ENCODE results near the gene CHAF1A.

The CHAF1A gene

DNA sequence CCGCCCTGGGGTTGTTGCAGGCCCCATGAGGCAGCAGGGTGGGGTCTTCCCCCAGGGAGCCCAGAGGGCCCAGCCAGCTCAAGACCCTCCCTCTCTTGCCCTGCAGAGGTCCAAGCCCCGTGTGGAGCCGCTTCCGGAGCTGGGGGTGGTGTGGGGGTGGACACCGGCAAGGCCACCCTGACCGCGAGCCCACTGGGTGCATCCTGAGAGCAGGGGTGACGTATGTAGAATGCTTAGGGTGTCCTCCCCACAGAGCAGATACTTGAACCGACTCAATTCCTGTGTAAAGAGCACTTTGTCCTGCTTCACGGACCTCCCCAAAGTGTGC lies 40.3 kb downstream of the CHAF1A start:
- DNase-seq (ENCODE audit: low read depth) = no peak

GRCh38 chr19:4443188-4443587 lies 40.7 kb downstream of the CHAF1A start:
- no peak for DNase-seq (ENCODE audit: low read depth)

- no peak for DNase-seq (ENCODE audit: low read depth)
Observed at GRCh38 chr19:4443966-4444764, 41.7 kb downstream of the CHAF1A start.

- no peak for DNase-seq (ENCODE audit: low read depth)
Observed at GRCh38 chr19:4444765-4445741, 42.6 kb downstream of the CHAF1A start.

DNA sequence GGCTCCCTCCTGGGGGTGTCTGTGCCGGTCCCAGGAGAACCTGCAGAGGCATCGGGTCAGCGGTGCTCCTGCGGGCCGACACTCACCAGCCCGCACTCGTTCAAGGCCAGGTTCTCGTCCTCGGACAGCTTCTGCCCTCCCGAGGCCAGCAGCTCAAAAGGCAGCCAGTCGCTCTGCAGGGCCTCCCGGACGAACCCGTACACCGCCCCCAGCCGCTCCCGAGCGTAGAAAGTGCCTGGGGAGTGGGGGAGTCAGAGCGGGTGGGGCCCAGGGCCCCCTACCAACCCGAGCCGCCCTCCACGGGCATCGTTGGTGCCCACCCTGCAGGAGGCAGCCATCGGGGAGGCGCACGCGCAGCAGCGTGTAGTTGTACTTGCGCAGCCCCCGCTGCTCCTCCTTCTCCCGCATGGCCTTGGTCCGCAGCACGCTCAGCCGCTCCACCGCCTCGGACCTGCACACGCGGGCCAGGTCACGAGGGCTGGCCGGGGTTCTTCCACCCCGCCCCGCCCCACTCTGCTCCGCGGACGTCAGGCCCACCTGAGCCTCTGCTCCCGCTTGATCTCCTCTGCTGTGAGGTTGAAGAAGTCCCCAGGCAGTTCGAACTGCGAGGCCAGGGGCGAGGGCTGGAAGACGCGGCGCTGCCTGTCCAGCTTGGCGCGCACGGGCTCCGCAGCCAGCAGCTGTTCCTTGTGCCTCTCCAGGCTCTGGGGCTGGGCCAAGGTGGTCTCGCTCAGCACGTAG lies 43.7 kb downstream of the CHAF1A start:
- DNase-seq (ENCODE audit: low read depth) = no peak

- DNase-seq (ENCODE audit: low read depth) = no peak
Observed at GRCh38 chr19:4446704-4447200, 44.3 kb downstream of the CHAF1A start.

DNA sequence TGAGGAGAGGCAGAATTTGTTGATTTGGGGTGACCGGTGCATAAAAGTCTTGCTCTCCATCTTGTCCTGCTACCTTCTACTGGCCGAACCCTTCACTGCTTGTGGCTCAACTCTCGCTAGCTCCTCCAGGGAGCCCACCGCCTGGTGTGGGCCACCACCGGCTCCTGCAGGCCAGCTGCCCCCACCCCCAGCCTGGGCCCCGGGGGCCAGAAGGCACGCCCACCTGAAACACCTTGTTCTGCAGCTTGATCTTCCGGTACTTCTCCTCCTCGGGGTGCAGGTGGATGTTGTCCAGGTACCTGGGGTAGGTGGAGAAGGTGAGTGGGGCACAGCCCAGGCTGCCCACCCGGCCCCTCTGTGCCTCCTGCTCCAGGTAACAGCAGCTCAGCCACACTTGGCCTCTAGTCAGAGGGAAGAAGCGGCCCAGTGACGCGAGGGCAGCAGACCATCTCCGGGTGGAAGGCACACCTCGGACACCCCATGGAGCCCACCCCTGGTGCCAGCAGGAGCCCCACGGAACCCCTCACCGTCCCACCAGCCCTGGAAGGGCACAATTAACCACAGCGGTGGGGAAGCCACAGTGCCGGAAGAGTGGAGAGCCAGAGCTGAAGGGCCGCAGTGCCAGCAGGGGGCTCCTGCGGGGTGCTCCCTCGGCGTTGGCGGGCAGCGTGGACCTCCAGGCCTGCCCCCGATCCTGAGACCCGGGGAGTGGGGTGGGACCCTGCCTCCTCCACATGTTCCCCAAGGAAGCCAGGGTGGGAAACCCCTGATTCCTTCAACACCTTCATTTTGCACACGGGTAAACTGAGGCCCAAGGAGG lies 45.1 kb downstream of the CHAF1A start:
- DNase-seq (ENCODE audit: low read depth) = no peak

GRCh38 chr19:4448147-4448985 lies 45.9 kb downstream of the CHAF1A start:
- DNase-seq (ENCODE audit: low read depth) = no peak

DNA sequence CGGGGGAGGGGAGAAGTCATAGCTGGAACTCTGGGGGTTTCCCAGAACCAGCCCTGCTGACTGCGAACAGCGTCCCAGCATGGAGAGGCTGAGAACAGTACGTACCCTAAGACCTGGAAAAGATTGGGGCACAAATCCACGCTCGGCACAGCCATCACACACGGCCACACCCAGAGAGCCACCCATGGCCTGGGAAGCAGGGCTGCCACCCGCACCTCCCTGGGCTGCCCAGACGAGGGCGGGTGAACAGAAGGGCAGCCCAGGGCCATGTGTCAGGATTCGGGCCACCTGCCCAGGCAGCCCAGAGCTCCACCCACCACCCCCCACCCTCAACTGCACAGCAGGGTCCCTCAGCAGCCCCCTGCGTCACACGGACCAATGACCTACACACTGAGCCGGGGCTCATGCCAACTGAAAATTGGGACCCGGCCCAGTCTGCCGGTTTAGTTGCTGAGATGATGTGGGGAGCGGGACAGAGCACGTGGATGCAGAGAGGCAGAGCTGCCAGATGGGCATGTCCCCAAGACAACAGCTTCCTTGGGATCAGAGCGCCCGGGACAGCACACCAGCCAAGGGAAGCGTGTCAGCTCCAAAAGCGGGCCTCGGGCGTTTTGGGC lies 46.7 kb downstream of the CHAF1A start:
- no peak for DNase-seq (ENCODE audit: low read depth)

DNA sequence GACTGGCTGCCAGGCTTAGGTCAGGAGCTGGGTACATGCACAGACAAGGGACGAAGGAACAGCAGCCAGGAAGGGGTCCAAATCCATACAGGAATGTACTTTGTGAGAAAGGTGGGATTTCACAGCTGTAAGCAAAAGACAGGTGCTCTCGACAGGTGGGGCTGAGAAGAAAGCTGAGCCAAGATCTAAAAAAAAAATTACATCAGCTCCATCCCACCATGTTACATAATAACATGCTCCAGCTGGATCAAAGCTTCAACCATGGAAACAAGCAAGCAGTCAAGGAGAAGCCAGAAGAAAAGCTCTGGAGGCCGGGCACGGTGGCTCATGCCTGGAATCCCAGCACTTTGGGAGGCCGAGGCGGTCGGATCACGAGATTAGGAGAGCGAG lies 47.2 kb downstream of the CHAF1A start:
- no peak for DNase-seq (ENCODE audit: low read depth)

- no peak for DNase-seq (ENCODE audit: low read depth)
Observed at GRCh38 chr19:4452230-4452990, 50.0 kb downstream of the CHAF1A start.

DNA sequence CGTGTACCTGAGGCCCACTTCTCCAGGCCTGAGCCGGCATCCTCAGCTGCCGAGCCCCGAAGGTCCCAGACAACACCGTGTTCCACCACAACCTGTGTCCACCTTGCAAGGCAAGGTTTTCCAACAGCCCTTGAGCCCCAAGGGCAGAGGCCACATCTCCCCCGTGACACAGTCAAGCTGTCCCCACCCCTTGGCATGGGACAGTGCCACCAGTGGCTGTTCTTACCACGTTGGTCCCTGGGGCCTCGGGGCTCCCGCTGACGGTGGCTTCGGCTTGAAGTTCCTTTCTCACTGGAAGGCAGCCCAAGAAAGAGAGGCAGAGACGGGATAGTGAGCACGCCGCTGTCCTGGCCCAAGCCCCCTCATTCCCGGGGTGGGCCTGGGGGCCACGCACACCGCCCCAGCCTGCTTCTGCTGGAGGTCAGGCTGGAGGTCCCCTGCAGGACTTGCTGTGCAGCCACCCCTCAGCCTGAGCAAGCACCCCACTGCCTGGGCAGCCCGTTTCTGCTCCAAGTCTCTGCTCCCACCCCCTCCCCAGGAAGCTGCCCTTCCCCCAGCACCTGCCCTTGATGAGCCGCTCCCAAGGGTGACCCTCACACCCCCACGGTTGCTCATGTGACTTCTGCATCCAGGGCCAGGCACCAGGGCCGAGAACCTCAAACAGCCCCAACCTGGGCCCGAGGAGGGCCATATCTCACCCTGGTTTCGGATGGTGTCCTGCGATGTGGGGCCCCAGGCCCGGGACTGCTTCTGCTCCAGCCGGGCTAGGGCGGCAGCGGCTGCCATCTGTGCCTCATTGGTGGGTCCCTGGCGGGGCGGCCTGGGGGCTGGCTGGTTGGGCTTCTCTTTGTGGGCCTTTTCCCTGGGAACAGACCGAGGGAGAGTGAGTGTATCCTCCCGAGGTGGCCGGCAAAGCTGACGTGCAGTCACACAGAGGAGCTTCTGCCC lies 51.1 kb downstream of the CHAF1A start:
- no peak for DNase-seq (ENCODE audit: low read depth)

- DNase-seq (ENCODE audit: low read depth) = no peak
Observed at GRCh38 chr19:4454747-4455718, 52.6 kb downstream of the CHAF1A start.

DNA sequence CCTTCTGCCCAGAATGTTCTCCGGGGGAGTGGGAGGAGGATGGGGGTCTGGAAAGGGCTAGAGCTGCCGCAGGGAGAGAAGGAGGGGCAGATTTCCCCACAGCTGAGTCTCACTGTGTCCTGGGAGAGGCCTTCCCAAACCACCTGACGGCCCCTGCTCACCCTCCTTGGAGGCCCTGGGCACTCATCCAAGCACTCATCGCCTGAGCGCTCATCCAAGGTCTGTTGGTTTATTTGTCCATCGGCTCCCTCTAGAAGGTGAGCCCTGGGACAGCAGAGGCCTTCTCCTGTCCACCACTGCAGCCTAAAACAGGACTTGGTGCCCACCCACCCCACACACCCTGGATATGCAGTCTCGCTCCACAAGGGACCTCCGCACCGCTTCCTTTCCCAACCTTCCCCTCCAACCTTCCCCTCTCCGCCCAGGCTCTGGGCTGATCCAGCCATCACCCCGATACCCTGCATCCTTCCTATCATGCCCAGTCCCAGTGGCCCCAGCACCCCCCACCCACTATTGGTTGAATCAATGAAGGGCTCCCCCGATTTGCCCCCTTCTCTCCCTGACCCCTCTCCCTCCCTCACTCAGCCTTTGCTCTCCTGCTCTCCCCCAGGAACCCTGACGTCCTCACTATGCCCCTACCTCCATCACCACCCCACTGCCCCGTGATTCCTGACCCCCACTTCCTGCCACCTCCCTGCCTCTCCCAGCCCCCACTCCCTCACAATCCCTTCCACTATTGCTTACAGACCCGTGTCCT lies 53.5 kb downstream of the CHAF1A start:
- no peak for DNase-seq (ENCODE audit: low read depth)

GRCh38 chr19:4456476-4456842 lies 54.0 kb downstream of the CHAF1A start:
- no peak for DNase-seq (ENCODE audit: low read depth)

Data from activated T-cell treated with anti-CD3 and anti-CD28 coated beads for 48 hours (primary cell).